CD4-positive, alpha-beta T cell (primary cell): ENCODE results near the gene AP3S2. TPM values are rescaled to one million over a fixed set of nuclear protein-coding genes. Genes with fewer than 3 reads are reported as not detected.

Source experiments
- ATAC-seq: fragments of 200-7000 bp; cut with Tn5 transposase; one replicate; pipeline ENCODE4 v1.10.0; 2022; ENCODE audit warnings: mild to moderate bottlenecking; ENCODE audit not compliant: poor library complexity
- CTCF ChIA-PET: fragments of 350-600 bp; sonication (Branson Sonifier 250); formaldehyde crosslinking; loops from one replicate; lab custom pipeline; 2021; ENCODE audit warnings: antibody characterized with exemption, inconsistent platforms; lab: Charles Lee
- POLR2A ChIA-PET: fragments of 350-600 bp; sonication (Branson Sonifier 250); formaldehyde crosslinking; loops from one replicate; lab custom pipeline; 2021; ENCODE audit warnings: antibody characterized with exemption, inconsistent platforms; lab: Charles Lee
- DNase-seq, 14 experiments: peaks; one replicate each; pipeline ENCODE4 v3.0.0-alpha.2; 2013 to 2020; ENCODE audit warnings: mixed read lengths in 2 of 14
- H3K27ac ChIP-seq, 2 donors: one replicate each; pipeline versions ENCODE4 v1.5.1 to v1.7.0; 2013; ENCODE audit warnings: low read length in 2 of 2, low read depth in 1 of 2, mild to moderate bottlenecking in 1 of 2
- H3K27me3 ChIP-seq, 2 experiments: 1 replicate in 1 of 2; 2 replicates in 1 of 2; pipeline versions ENCODE4 v1.6.1 to v1.7.0; 2013; ENCODE audit warnings: low read length in 2 of 2, control low read depth in 1 of 2, mild to moderate bottlenecking in 1 of 2, moderate library complexity in 1 of 2; ENCODE audit not compliant: insufficient read depth in 2 of 2, control insufficient read depth in 1 of 2
- H3K36me3 ChIP-seq: one replicate; pipeline ENCODE4 v1.6.1; 2013; ENCODE audit warnings: low read length, control low read depth; ENCODE audit not compliant: insufficient read depth
- H3K4me1 ChIP-seq: one replicate; pipeline ENCODE4 v1.6.1; 2013; ENCODE audit warnings: low read length, control low read depth; ENCODE audit not compliant: insufficient read depth
- H3K4me3 ChIP-seq: one replicate; pipeline ENCODE4 v1.5.1; 2013; ENCODE audit warnings: mild to moderate bottlenecking, low read length, moderate library complexity
- H3K9me3 ChIP-seq, 2 experiments: 1 replicate in 1 of 2; 2 replicates in 1 of 2; pipeline versions ENCODE4 v1.6.1 to v1.7.0; 2013; ENCODE audit warnings: low read length in 2 of 2, mild to moderate bottlenecking in 2 of 2, control low read depth in 1 of 2, moderate library complexity in 1 of 2; ENCODE audit not compliant: control insufficient read depth in 1 of 2, insufficient read depth in 1 of 2
- H3K27ac Mint-ChIP-seq: one replicate; pipeline ENCODE4 v1.8.0; 2020; ENCODE audit warnings: mixed read lengths
- H3K27me3 Mint-ChIP-seq: one replicate; pipeline ENCODE4 v1.8.0; 2021; ENCODE audit warnings: mixed read lengths
- H3K36me3 Mint-ChIP-seq: one replicate; pipeline ENCODE4 v1.8.0; 2021; ENCODE audit warnings: low read depth, mixed read lengths
- H3K4me1 Mint-ChIP-seq: one replicate; pipeline ENCODE4 v1.8.0; 2021; ENCODE audit warnings: low read depth, mixed read lengths
- H3K4me3 Mint-ChIP-seq: one replicate; pipeline ENCODE4 v1.8.0; 2020; ENCODE audit warnings: mild to moderate bottlenecking, mixed read lengths
- H3K9me3 Mint-ChIP-seq: one replicate; pipeline ENCODE4 v1.8.0; 2020; ENCODE audit warnings: mixed read lengths
- intact Hi-C, 2 experiments: fragments of 100-400 bp; cut with DNase I in 1 of 2; cut with micrococcal nuclease in 1 of 2; formaldehyde crosslinking; loops; one replicate each; pipeline versions ENCODE4 v1.15.1 to v1.9.0; 2023 to 2025; cut with DNase I, micrococcal nuclease
- total RNA-seq, 174 experiments: library from RNA in 2 of 174; stranded (reverse) in 2 of 174; gene quantifications; one replicate each; pipeline ENCODE4 v1.2.3 and lab custom pipeline; 2021 to 2026
- TF ChIP-seq, protein P1 (sequence below): fragments of 200-600 bp; IDR thresholded peaks from one replicate; pipeline ENCODE4 v1.8.0; 2022; ENCODE audit warnings: antibody characterized with exemption, mild to moderate bottlenecking

Gene AP3S2
- total RNA-seq, 2 experiments from 2014 or later = 18.9 to 20.5 TPM

DNA sequence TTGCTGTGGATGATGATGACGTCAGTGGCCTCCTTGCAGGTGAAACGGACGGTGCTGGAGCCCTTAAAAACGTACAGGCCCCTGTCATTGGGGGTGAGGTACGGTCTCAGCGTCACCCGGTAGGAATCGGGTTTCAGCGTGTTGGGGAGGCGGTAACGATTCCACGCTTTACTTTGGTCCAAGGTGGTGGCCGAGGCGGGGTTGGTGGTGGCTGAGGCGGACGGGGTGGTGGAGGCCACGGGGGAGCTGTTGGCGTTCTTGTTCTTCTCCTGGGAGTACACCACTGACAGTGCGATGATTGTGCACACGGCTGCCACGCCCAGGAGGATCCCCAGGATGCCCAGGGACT lies 87.6 kb downstream of the AP3S2 start:
- Histone ChIP-seq H3K27me3 (peaks cover 0 to 2% of the 10 kb centered on the region in 2 experiments), H3K27ac (no peak overlapping the region), H3K9me3 (no peaks in the 10 kb centered on the region), H3K36me3 (no peaks in the 10 kb centered on the region), H3K4me1 (no peaks in the 10 kb centered on the region), H3K4me3 (no peak overlapping the region)
- intact Hi-C loops = no loop called here
- Mint-ChIP-seq H3K27ac (no peak overlapping the region), H3K4me3 (no peak overlapping the region), H3K4me1 (no peaks in the 10 kb centered on the region), H3K9me3 (no peaks in the 10 kb centered on the region), H3K36me3 (no peaks in the 10 kb centered on the region), H3K27me3 (peaks cover 8% of the 10 kb centered on the region)
- ChIA-PET CTCF (no interaction called here), POLR2A (no interaction called here)
- no peak for DNase-seq
- ATAC-seq = no peak
- TF ChIP-seq, protein P1, sequence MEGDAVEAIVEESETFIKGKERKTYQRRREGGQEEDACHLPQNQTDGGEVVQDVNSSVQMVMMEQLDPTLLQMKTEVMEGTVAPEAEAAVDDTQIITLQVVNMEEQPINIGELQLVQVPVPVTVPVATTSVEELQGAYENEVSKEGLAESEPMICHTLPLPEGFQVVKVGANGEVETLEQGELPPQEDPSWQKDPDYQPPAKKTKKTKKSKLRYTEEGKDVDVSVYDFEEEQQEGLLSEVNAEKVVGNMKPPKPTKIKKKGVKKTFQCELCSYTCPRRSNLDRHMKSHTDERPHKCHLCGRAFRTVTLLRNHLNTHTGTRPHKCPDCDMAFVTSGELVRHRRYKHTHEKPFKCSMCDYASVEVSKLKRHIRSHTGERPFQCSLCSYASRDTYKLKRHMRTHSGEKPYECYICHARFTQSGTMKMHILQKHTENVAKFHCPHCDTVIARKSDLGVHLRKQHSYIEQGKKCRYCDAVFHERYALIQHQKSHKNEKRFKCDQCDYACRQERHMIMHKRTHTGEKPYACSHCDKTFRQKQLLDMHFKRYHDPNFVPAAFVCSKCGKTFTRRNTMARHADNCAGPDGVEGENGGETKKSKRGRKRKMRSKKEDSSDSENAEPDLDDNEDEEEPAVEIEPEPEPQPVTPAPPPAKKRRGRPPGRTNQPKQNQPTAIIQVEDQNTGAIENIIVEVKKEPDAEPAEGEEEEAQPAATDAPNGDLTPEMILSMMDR = no peak

DNA sequence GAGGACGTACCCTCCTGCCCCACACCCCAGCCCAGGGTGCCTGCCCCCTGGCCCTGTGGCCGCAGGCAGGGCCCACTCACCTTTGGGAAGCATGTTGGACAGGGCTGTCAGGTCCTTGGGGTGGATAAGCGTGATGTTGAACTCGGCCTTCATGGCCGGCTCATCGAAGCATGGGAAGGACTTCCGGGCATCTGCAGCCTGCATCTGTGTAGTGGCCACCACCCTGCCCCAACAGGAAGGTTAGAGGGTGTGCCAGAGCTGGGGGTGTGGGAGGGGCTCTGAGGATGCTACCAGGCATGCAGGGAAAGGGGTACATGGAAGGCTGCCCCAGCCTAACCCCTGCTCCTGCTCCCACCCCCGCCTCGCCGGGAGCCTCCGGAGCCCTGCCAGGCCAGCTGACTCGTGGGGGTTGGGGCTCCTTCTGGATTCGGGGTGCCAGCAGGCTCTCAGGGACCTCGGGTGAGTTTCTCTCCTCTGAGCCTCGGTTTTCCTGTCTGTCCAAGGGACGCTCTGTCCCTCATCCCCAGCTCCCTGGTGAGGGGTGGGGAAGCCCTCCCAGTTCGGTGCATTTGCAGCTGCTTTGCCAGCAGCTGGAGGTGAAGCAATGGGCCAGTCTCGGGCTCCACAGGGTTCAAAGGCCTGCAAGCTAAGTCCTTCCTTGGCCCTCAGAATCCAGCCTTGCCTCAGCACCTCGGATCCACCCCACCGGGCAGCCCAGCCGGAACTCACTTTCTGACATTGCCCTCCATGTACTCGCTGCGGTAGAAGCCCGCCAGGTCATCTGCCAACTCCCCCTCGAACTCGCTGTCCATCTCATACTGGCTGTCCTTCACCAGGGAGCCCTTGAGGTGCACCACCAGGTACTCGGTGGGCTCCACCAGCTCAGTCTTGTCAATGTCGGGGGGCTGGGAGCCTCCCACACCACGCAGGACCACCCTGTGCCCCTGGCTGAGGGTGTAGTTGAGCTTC lies 88.3 kb downstream of the AP3S2 start:
- Histone ChIP-seq H3K9me3 (no peaks in the 10 kb centered on the region), H3K27ac (no peak overlapping the region), H3K4me1 (no peaks in the 10 kb centered on the region), H3K4me3 (no peak overlapping the region), H3K36me3 (no peaks in the 10 kb centered on the region), H3K27me3 (peaks cover 0 to 2% of the 10 kb centered on the region in 2 experiments)
- Mint-ChIP-seq H3K4me3 (no peak overlapping the region), H3K36me3 (no peaks in the 10 kb centered on the region), H3K27me3 (peaks cover 11% of the 10 kb centered on the region), H3K9me3 (no peaks in the 10 kb centered on the region), H3K27ac (no peak overlapping the region), H3K4me1 (no peaks in the 10 kb centered on the region)
- ChIA-PET POLR2A (no interaction called here), CTCF (no interaction called here)
- intact Hi-C loops = no loop called here
- TF ChIP-seq, protein P1 = no peak
- no peak for ATAC-seq
- no peak for DNase-seq

DNA sequence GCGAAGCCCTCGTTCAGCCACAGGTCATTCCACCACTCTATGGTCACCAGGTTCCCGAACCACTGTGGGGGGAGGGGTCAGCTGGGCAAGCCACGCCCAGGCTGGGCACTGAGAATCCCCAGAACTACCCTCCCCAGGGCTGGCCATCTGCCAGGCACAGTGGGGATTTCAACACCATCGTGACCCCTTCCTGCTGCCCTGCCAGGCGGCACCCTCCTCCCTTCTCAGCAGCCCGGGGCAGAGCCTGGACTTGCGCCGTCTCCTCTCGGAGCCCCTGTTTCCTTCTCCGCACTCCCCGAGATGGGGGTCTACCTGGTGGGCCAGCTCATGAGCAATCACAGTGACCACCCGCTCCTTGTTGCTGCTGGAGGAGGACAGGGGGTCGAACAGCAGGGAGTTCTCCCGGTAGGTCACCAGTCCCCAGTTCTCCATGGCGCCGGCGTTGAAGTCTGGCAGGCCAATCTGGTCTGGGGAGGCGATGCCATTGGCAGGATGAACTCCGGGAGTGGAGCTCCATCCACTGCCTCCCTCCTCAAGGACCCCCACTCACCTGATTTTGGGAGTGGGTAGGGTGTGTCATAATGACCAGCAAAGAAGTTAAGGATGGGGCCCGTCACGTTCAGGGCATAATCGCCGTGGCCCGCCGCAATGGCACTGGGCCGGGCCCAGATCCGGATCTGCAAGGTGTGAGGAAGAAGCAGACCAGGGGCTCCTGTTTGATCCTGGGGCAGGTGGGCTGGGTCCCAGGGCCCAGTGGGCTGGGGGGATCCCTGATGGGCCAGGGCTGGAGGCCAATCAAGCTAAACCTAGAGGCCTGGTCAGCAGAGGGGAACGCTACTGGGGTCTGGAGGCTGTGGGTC lies 89.6 kb downstream of the AP3S2 start:
- H3K36me3 ChIP-seq = no peaks in the 10 kb centered on the region
- Mint-ChIP-seq H3K9me3 (no peaks in the 10 kb centered on the region), H3K4me3 (no peak overlapping the region), H3K36me3 (no peaks in the 10 kb centered on the region), H3K27ac (no peak overlapping the region), H3K27me3 (peaks cover 17% of the 10 kb centered on the region), H3K4me1 (no peaks in the 10 kb centered on the region)
- ChIA-PET CTCF (no interaction called here), POLR2A (no interaction called here)
- DNase-seq = peak in 1 of 14 experiments; percentile 32
- no peak overlapping the region for H3K4me3 ChIP-seq
- TF ChIP-seq, protein P1 = no peak
- no peaks in the 10 kb centered on the region for H3K4me1 ChIP-seq
- H3K27me3 ChIP-seq = no peaks in the 10 kb centered on the region
- H3K27ac ChIP-seq = no peak overlapping the region
- peaks cover 0 to 3% of the 10 kb centered on the region in 2 experiments for H3K9me3 ChIP-seq
- intact Hi-C loops = no loop called here
- no peak for ATAC-seq
